Sigmoid colon (tissue), 7 donors: ENCODE measurements around the gene SNRNP48. TPM values are rescaled to one million over a fixed set of nuclear protein-coding genes. Genes with fewer than 3 reads are reported as not detected.

Source experiments
- DNase-seq: peaks from one replicate; pipeline ENCODE4 v3.0.0-alpha.2; 2019
- H3K27ac ChIP-seq, 4 donors: fragments of 200-600 bp; sonication (generic); one replicate each; pipeline ENCODE4 v1.5.1; 2016 to 2019; ENCODE audit warnings: mild to moderate bottlenecking in 1 of 4
- H3K27me3 ChIP-seq, 3 donors: fragments of 200-600 bp; sonication (generic); one replicate each; pipeline ENCODE4 v1.5.1; 2019; ENCODE audit warnings: mild to moderate bottlenecking in 1 of 3
- H3K36me3 ChIP-seq, 4 donors: fragments of 200-600 bp; sonication (generic); one replicate each; pipeline ENCODE4 v1.5.1; 2016 to 2019
- H3K4me1 ChIP-seq, 4 donors: fragments of 200-600 bp; sonication (generic); one replicate each; pipeline ENCODE4 v1.5.1; 2017 to 2019
- H3K4me3 ChIP-seq, 4 donors: fragments of 200-600 bp; sonication (generic); one replicate each; pipeline ENCODE4 v1.5.1; 2017 to 2019; ENCODE audit warnings: mild to moderate bottlenecking in 2 of 4, moderate library complexity in 1 of 4
- H3K9me3 ChIP-seq, 4 donors: fragments of 200-600 bp in 3 of 4; sonication (generic) in 3 of 4; one replicate each; pipeline versions ENCODE4 v1.5.1 to v1.6.1; 2013 to 2019
- EP300 ChIP-seq, 4 donors: sonication (generic); formaldehyde crosslinking; IDR thresholded peaks; one replicate each; pipeline ENCODE4 v1.6.1; 2017; ENCODE audit warnings: antibody characterized with exemption in 4 of 4
- POLR2A ChIP-seq, 2 donors: fragments of 450-650 bp; IDR thresholded peaks; one replicate each; pipeline ENCODE4 v1.6.1; 2016; ENCODE audit warnings: antibody characterized with exemption in 2 of 2, mild to moderate bottlenecking in 2 of 2, moderate library complexity in 2 of 2
- POLR2AphosphoS5 ChIP-seq, 4 donors: sonication (generic); formaldehyde crosslinking; IDR thresholded peaks; one replicate each; pipeline ENCODE4 v1.6.1; 2017; ENCODE audit warnings: antibody characterized with exemption in 4 of 4
- WGBS, 2 donors: extraction: QIAGEN DNeasy Blood & Tissue Kit; methylation state at CpG; one replicate each; pipeline ENCODE4 v1.1.7; 2013; 5-methylcytosine and 5-hydroxymethylcytosine counted together
- intact Hi-C: fragments of 100-400 bp; cut with DNase I; formaldehyde crosslinking; loops from one replicate; pipeline ENCODE4 v1.15.1; 2023
- polyA plus RNA-seq, 3 donors: library from polyadenylated mRNA; stranded (reverse); fragments of 200-250 nt; gene quantifications; one replicate each; pipeline ENCODE4 v1.2.3, GENCODE V29; 2013
- total RNA-seq, 4 donors: library from RNA; depleted of rRNA; stranded (reverse); fragments of >200 nt; gene quantifications; one replicate each; pipeline ENCODE4 v1.1.0, GENCODE V29; 2016
- TF ChIP-seq, protein P1 (sequence below), 4 experiments: fragments of 450-650 bp in 3 of 4; fragments of 200-600 bp in 1 of 4; IDR thresholded peaks; one replicate each; pipeline ENCODE4 v1.5.1; 2016 to 2019; ENCODE audit warnings: antibody characterized with exemption in 4 of 4, mild to moderate bottlenecking in 3 of 4, moderate library complexity in 2 of 4
- donor health status: healthy with polysubstance abuse.
- donor health status: Bipolar disorder and iron deficiency.
- donor health status: healthy.

Gene SNRNP48
- total and polyA plus RNA-seq, 7 donors, result 7.8 to 18.6 (median 12.5) TPM

DNA sequence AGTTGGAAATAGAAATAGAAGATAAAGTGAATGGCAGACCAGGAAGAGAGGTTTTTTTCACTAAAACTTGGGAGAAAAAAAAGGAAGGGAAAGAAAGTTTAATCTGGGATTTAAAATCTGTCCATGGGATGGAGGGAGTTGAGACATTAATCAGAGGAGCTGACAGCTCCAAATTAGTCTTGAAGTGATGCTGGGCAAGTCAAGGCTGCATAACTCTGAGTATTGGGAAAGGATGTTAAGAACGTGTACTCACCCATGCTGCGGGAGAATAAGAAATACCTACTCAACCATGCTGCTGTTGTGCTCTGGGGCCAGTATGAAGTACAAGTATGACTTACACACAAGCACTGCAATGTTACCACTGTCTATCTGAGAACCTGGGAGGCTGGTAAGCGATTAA is 47.5 kb downstream of the SNRNP48 start:
- intact Hi-C loops, result no loop called here
- no peaks in the 10 kb centered on the region for H3K27me3 ChIP-seq
- TF ChIP-seq, protein P1, sequence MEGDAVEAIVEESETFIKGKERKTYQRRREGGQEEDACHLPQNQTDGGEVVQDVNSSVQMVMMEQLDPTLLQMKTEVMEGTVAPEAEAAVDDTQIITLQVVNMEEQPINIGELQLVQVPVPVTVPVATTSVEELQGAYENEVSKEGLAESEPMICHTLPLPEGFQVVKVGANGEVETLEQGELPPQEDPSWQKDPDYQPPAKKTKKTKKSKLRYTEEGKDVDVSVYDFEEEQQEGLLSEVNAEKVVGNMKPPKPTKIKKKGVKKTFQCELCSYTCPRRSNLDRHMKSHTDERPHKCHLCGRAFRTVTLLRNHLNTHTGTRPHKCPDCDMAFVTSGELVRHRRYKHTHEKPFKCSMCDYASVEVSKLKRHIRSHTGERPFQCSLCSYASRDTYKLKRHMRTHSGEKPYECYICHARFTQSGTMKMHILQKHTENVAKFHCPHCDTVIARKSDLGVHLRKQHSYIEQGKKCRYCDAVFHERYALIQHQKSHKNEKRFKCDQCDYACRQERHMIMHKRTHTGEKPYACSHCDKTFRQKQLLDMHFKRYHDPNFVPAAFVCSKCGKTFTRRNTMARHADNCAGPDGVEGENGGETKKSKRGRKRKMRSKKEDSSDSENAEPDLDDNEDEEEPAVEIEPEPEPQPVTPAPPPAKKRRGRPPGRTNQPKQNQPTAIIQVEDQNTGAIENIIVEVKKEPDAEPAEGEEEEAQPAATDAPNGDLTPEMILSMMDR (IDR thresholded peaks at IDR 0.05), result no peak
- TF ChIP-seq EP300 (IDR thresholded peaks at IDR 0.05), result no peak
- TF ChIP-seq POLR2AphosphoS5 (IDR thresholded peaks at IDR 0.05), result no peak
- no peak for TF ChIP-seq POLR2A (IDR thresholded peaks at IDR 0.05)
- H3K9me3 ChIP-seq, result no peaks in the 10 kb centered on the region
- no peak overlapping the region for H3K4me3 ChIP-seq
- H3K4me1 ChIP-seq, result no peaks in the 10 kb centered on the region
- no peaks in the 10 kb centered on the region for H3K36me3 ChIP-seq
- WGBS, 2 donors, result 89 to 95% methylated on average over 3 of the region's 3 CpGs
- no peak for DNase-seq
- no peak overlapping the region for H3K27ac ChIP-seq

DNA sequence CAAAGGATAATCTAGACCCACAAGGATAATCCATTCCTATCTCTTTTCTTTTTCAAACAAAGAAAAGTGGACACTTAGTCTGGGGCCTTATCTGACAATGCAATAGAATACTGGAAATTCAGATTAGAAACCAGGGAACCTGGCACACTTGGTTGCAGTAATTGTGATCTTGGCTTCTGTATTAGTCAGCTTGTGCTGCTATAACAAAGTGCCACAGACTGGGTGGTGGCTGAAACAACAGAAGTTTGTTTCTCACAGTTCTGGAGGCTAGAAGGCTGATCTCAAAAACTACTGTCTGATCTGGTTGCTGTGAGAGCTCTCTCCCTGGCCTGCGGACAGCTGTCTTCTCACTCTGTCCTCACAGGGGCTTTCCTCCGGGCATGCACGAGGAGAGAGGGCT is 49.4 kb downstream of the SNRNP48 start:
- H3K9me3 ChIP-seq, result no peaks in the 10 kb centered on the region
- WGBS, 2 donors, result 92 to 96% methylated on average over 3 of the region's 3 CpGs
- H3K4me3 ChIP-seq, result no peak overlapping the region
- intact Hi-C loops, result no loop called here
- H3K27me3 ChIP-seq, result no peaks in the 10 kb centered on the region
- TF ChIP-seq, protein P1 (IDR thresholded peaks at IDR 0.05), result no peak
- TF ChIP-seq EP300 (IDR thresholded peaks at IDR 0.05), result no peak
- TF ChIP-seq POLR2AphosphoS5 (IDR thresholded peaks at IDR 0.05), result no peak
- no peak for TF ChIP-seq POLR2A (IDR thresholded peaks at IDR 0.05)
- no peak overlapping the region for H3K27ac ChIP-seq
- H3K4me1 ChIP-seq, result no peaks in the 10 kb centered on the region
- DNase-seq, result no peak
- no peaks in the 10 kb centered on the region for H3K36me3 ChIP-seq

DNA sequence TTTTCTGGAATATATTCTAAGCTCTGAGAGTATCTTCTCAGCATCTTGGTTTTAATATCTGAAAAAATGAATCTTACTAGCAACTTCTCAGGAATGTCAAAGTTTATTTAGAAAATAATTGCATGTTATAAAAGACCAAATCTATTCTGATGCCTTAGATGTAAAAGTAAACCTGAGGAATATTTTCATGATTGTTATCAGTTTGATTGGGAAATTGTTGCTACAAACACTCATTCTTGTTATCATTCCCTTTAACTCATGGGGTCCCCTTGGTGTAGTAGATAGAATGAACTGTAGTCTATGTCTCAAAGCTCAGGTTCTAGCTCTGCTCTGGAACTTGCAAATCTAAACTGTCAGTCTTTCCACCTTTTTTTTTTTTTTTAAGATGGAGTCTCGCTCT is 50.0 kb downstream of the SNRNP48 start:
- no peaks in the 10 kb centered on the region for H3K4me1 ChIP-seq
- 84 to 100% methylated on average over 1 of the region's 1 CpG for WGBS, 2 donors
- no peaks in the 10 kb centered on the region for H3K36me3 ChIP-seq
- intact Hi-C loops, result no loop called here
- no peak overlapping the region for H3K27ac ChIP-seq
- H3K27me3 ChIP-seq, result no peaks in the 10 kb centered on the region
- no peak for DNase-seq
- no peak overlapping the region for H3K4me3 ChIP-seq
- no peaks in the 10 kb centered on the region for H3K9me3 ChIP-seq
- TF ChIP-seq, protein P1 (IDR thresholded peaks at IDR 0.05), result no peak
- TF ChIP-seq EP300 (IDR thresholded peaks at IDR 0.05) (no peak), POLR2A (IDR thresholded peaks at IDR 0.05) (no peak), POLR2AphosphoS5 (IDR thresholded peaks at IDR 0.05) (no peak)

DNA sequence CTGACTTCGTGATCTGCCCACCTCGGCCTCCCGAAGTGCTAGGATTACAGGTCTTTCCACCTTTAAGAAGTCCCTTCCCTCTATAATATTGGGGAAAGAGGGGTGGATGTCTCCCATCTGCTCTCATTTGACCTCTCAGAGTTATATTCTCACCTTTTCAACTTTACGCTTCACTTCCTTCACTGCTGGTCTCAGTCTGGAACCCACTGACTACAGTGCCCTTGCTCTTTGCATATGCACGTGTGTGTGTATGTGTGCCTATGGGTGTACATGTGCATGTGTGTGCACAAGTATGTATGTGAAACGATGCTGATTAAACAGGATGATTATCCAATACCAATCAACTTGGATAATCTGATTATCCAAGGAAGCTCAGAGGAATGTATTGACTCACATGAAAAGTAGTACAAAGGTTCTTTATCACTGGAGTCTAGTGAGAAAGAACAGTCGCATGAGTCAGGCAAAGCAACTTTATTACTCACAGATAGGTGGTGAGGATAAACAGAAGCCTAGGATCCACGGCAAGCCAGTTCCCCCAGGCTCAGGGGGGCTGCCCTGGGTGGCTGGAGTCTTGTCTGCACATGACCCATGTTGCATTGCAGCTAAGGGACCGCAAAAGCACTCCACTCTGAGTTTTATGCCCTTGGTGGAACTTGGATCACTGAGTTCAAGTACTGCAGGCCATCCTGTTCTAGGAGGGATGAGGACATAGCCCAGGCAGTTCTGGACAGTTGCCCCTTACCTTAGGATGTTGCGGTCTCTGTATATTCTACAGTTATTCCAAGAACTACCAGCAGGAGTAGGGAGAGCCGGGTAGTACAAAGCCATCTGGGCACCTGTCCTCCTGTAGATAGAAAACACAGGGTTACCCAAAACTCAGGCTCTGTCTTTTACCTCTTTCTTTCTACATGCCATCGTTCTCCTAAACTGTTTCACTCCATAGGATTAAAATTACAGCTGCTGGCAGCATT is 50.9 kb downstream of the SNRNP48 start:
- H3K4me3 ChIP-seq, result no peak overlapping the region
- H3K27ac ChIP-seq, result no peak overlapping the region
- no peak for TF ChIP-seq POLR2A (IDR thresholded peaks at IDR 0.05)
- no peak for TF ChIP-seq POLR2AphosphoS5 (IDR thresholded peaks at IDR 0.05)
- TF ChIP-seq, protein P1 (IDR thresholded peaks at IDR 0.05), result no peak
- no peak for TF ChIP-seq EP300 (IDR thresholded peaks at IDR 0.05)
- H3K4me1 ChIP-seq, result no peaks in the 10 kb centered on the region
- no peak for DNase-seq
- intact Hi-C loops, result no loop called here
- H3K27me3 ChIP-seq, result no peaks in the 10 kb centered on the region
- 70 to 82% methylated on average over 12 of the region's 12 CpGs for WGBS, 2 donors
- H3K9me3 ChIP-seq, result no peaks in the 10 kb centered on the region
- H3K36me3 ChIP-seq, result no peaks in the 10 kb centered on the region
